HG03469 (cell line): ENCODE measurements around the gene TANC1.

Source experiments
- ATAC-seq: cut with Tn5 transposase; IDR thresholded peaks from one replicate; pipeline ENCODE4 v1.9.1; 2021; ENCODE audit warnings: mild to moderate bottlenecking, moderate library complexity, moderate number of reproducible peaks; ENCODE audit not compliant: unreplicated experiment

Gene TANC1

DNA sequence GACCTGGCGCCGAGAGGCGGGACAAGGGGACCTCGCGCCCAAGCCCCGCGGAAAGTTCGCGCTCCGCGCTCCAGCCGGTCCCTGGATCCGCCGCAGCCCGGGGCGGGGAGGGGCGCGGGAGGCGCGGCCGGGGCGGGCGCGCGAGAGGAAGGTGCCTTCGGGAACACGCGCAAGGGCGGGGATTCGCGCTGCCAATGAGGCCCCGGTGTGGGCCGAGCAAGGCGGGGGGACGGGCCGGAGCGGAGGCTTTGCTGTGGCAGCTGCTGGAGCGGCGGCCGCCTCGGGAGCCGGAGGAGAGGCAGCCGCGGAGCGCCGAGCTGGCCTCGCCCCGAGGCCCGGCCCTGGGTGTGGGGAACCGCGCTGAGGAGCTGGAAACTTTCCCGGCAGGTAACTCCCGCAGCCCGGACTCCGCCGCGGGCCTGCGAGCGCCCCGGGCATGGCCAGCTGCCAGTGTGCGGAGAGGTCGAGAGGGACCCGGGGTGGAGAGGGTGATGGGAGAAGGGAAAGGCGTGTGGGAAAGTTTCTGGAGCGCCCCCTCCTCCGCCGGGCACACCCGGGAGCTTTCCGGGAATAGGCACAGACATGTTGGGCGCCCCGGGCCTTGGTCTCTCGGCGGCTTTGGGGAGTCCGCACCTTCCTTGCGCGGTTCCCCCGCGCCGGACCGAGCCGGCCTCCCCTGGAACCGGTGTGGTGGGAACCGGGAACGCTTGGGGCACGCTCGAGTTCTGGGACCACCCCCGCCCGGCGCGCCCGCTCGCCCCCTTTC lies at the start of gene TANC1:
TSS of gene TANC1 (plus strand) at position 245 of the 766 bp plus-strand sequence. CDS start 97,271 bp downstream, outside the sequence.
- peak; percentile 91 for ATAC-seq

- no peak for ATAC-seq
Observed at GRCh38 chr2:158921599-158922408, 46.6 kb upstream of the TANC1 start.

DNA sequence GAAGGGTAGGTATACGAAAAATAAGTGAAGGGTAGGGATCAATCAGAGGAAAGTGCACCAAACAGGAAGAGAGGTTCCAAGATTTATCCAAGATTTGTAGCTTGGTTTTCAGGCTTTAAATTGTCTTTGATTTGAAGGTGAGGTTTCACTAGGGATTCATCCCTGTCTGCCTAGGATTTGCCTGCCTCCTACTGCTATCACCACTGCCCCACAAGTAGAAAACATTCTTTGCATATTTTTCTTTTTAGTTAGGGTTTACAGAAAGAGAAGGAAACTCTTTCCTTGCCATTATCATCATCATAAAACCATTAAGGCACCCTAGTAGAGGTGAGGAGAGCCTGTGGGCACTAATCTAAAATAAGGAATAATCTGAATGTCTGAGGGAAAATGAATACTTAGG lies 45.8 kb upstream of the TANC1 start:
- ATAC-seq, result no peak

- no peak for ATAC-seq
Observed at GRCh38 chr2:158923180-158923594, 45.3 kb upstream of the TANC1 start.

DNA sequence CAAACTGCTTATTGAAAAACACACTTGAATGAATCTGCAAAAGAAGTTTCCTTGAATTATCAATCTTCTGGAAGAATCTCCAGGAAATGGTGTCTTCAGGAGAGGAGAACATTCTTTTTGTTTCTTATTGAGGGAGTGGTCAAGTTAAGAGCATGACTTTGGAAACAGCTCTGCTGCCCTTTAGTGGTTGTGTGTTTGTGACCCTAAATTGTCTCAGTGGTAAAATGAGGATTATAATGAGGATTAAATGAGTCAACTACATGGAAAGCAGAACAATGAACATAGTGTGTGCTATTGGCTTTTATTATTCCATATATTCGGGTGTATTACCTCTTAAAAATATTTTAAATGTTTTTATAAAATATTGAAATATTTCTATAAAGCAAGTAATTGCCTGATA lies 44.8 kb upstream of the TANC1 start:
- no peak for ATAC-seq

GRCh38 chr2:158926478-158926948 lies 41.9 kb upstream of the TANC1 start:
- no peak for ATAC-seq

- ATAC-seq, result no peak
Observed at GRCh38 chr2:158928515-158928914, 39.9 kb upstream of the TANC1 start.

- no peak for ATAC-seq
Observed at GRCh38 chr2:158928965-158929364, 39.5 kb upstream of the TANC1 start.

- no peak for ATAC-seq
Observed at GRCh38 chr2:158931572-158931971, 36.9 kb upstream of the TANC1 start.

- no peak for ATAC-seq
Observed at GRCh38 chr2:158932131-158932645, 36.3 kb upstream of the TANC1 start.

DNA sequence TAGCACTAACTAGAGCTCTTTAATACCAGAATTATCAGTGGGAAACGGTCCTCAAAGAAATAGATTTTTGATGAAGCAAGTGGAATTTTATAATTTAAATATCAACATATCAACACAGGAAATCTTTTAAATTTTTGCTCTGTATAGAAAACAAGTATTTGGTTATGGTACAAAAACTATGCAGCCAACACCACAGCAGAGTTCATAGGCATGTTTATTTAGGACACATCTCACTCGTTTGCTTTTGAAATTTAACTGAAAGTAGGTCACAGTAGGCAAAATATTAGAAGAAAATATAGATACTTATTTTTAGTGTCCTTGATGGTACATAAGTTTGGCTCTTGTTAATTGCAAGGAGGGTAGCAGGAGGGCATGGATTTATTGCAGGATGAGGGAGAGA lies 34.3 kb upstream of the TANC1 start:
- no peak for ATAC-seq

DNA sequence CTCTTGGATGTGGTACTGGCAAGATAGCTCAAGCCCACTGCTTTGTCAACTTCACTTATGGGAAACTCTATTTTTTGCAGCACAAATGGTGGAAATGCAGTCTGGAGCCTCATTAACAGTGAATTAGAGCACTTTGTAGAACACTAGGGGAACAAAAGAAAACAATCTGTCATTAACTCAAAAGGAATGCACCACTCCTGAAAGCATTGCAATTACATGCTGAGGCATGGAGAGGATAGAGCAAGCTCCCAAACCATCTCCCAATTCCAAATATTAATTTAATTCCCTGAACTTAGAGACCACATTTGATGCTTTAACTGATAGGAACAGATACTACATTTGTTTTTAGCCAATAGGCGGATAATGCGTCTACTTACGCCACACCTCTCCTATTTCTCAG lies 32.8 kb upstream of the TANC1 start:
- ATAC-seq, result no peak

DNA sequence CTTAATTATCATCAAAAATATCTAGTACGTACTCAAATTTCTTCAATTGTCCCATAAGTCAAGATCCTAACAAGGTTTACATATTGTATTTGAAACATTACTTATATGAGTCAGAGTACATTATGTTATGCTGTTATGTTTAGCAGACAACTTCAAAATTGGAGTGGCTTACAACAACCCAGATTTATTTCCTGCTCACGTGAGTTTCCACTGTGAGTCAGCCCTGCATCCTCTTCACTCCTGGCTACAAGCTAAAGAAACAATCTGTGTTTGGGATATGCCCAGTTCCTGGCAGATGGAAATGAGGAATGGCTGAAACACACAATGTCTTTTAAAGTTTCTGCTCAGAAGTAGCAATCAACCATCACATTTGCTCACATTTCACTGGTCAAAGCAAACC lies 31.5 kb upstream of the TANC1 start:
- ATAC-seq, result no peak

DNA sequence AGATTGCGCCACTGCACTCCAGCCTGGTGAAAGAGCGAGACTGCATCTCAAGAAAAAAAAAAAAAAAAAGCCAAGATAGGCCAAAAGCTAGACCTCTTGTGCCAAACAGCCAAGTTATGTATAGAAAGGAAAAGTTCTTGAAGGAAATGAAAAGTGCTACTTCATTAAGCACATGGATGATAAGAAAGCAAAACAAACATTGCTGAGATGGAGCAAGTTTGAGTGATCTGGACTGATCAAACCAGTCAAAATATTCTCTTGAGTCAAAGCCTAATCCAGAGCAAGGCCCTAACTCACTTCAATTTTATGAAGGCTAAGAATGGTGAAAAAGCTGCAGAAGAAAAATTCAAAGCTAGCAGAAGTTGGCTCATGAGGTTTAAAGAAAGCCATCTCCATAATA lies 28.1 kb upstream of the TANC1 start:
- no peak for ATAC-seq

DNA sequence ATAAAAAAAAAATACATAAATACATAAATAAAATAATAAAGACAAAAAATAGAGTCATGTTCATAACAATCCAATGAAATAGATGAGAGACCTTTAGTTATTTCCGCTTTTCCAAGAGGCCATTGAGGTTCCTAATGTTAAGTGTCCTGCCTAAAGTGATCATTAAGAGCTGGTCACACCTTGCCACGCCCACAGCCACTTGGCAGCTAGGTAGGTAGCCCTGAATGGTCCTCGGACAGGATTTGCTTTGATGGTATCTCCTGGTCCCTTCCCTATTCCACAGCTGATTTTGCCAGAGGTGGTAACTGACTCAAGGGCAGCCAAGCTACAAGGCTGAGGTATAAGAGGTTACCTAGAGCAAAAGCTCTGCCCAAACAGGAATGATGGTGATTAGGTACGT lies 24.5 kb upstream of the TANC1 start:
- ATAC-seq, result no peak

- no peak for ATAC-seq
Observed at GRCh38 chr2:158948964-158949699, 19.3 kb upstream of the TANC1 start.

- ATAC-seq, result no peak
Observed at GRCh38 chr2:158953454-158953853, 15.0 kb upstream of the TANC1 start.

DNA sequence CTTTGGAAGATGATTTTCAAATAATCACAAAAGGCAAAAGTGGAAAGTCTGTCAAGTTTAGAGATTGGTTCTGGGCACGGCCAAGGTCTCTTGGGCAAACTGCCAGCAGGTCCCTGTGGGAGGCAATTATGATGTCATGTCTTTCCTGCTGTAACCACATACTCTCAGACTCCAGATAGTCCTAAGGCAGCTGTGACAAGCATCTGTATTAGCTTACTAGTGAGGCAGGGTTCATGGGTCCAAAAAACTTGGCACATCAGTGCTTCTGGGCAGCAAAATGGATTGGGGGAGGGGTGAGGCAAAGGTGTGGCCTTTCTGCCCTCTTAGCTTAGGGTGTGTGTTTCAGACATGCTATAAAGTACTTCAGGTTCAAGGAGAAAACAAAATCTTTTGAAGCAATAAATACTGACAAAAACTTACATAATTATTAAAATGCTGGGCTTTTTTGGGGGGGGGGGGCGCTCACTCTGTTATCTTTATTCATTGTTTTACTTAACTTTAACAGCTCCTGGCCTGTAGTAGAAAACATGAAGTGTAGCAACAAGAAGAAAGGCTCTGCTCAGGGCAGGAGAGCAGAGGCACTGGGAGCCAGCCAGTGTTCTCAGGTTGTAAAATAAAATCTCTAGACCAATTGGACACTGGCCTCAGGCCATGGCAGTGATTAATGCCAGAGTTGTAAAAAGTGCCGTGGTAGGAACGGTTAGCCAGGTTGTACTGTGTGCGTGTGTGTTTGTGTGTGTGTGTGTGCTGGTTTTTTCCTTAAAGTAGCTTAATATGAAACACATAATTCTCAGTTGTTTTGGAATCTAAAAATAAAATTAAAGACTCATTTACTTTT lies 14.3 kb upstream of the TANC1 start:
- ATAC-seq, result peak; percentile 83

- no peak for ATAC-seq
Observed at GRCh38 chr2:158955842-158956365, 12.5 kb upstream of the TANC1 start.

GRCh38 chr2:158958365-158958764 lies 10.1 kb upstream of the TANC1 start:
- ATAC-seq, result no peak
